ENCODE measurements around the gene SLC26A11. TPM values are rescaled to one million over a fixed set of nuclear protein-coding genes. Genes with fewer than 3 reads are reported as not detected.

Gene SLC26A11
- total and polyA plus RNA-seq, 2 of the 13 experiments (the other 11 are each of a cell fraction or from before 2014, with no cell fraction given): 8.7 to 13.2 TPM

- TF ChIP-seq RXRB (CRISPR knock-in tag; IDR thresholded peaks at IDR 0.05; ENCODE audit: borderline replicate concordance) (no peak), ZNF737 (CRISPR knock-in tag; IDR thresholded peaks at IDR 0.05; ENCODE audit: borderline replicate concordance) (no peak), MEF2D (CRISPR knock-in tag; IDR thresholded peaks at IDR 0.05) (no peak), ZNF333 (CRISPR knock-in tag; IDR thresholded peaks at IDR 0.05; ENCODE audit: borderline replicate concordance) (no peak), TERF1 (CRISPR knock-in tag; IDR thresholded peaks at IDR 0.05) (no peak), ZNF225 (CRISPR knock-in tag; IDR thresholded peaks at IDR 0.05) (0 out of 2 replicates have a peak, but pooled peaks have one; percentile 40), ZNF20 (CRISPR knock-in tag; IDR thresholded peaks at IDR 0.05) (no peak), MXD3 (CRISPR knock-in tag; IDR thresholded peaks at IDR 0.05) (no peak), HOXA7 (CRISPR knock-in tag; IDR thresholded peaks at IDR 0.05) (no peak), BRF2 (CRISPR knock-in tag; IDR thresholded peaks at IDR 0.05) (no peak), ZNF775 (CRISPR knock-in tag; IDR thresholded peaks at IDR 0.05; ENCODE audit: borderline replicate concordance) (no peak), ATF1 (CRISPR knock-in tag; IDR thresholded peaks at IDR 0.05) (no peak), HDAC6 (IDR thresholded peaks at IDR 0.05; ENCODE audit: low read depth, low read length) (no peak), UBTF (CRISPR knock-in tag; IDR thresholded peaks at IDR 0.05) (peak; percentile 46; the same call in 1 of the 2 replicates), DMAP1 (CRISPR knock-in tag; IDR thresholded peaks at IDR 0.05) (no peak), ZNF768 (CRISPR knock-in tag; IDR thresholded peaks at IDR 0.05) (no peak), ZNF205 (CRISPR knock-in tag; IDR thresholded peaks at IDR 0.05) (no peak), ZNF891 (CRISPR knock-in tag; IDR thresholded peaks at IDR 0.05) (no peak), HOXD1 (CRISPR knock-in tag; IDR thresholded peaks at IDR 0.05) (no peak), ARNT2 (CRISPR knock-in tag; IDR thresholded peaks at IDR 0.05; ENCODE audit: low read depth) (no peak), ZNF687 (CRISPR knock-in tag; IDR thresholded peaks at IDR 0.05) (peak; percentile 68), TCF7L2 (IDR thresholded peaks at IDR 0.05; ENCODE audit: low read depth, low read length) (no peak), HNRNPLL (IDR thresholded peaks at IDR 0.05; ENCODE audit: low read depth, low read length, poor library complexity, severe bottlenecking) (peak; percentile 30)
Measured at GRCh38 chr17:80198144-80198661, 22.0 kb upstream of the SLC26A11 start (continued).

Measured in HepG2 (cell line).